Effector CD8-positive, alpha-beta T cell (primary cell): Measurements from ENCODE around the gene RCN1.
"Not testable (repeated sequence)": the region's sequence is repeated elsewhere in the genome, so short reads cannot be mapped to it uniquely, and the experiment has no call there.

ENCODE experiments used
- DNase-seq: peaks from one replicate; lab custom pipeline; 2025; lab: John Stamatoyannopoulos, UW

Gene RCN1

DNA sequence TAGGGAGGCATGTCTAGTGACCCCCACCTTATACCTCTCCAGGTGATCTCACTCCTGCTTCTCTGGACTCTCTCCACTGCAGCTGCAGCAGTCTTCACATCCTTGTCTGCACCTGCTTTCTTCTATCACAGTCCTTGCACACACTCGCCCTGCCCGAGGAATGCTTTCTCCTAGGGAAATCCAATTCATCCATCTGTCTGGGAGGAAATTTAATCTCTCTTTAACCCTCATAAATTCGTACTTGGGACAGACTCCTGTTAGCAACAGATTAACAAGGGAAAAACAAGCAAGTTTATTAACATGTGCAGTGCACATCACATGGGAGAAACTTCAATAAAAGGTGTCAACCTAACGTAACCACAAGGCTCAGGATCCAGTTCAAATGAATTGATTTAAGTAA is 11.3 kb upstream of the RCN1 start:
- no peak for DNase-seq

DNA sequence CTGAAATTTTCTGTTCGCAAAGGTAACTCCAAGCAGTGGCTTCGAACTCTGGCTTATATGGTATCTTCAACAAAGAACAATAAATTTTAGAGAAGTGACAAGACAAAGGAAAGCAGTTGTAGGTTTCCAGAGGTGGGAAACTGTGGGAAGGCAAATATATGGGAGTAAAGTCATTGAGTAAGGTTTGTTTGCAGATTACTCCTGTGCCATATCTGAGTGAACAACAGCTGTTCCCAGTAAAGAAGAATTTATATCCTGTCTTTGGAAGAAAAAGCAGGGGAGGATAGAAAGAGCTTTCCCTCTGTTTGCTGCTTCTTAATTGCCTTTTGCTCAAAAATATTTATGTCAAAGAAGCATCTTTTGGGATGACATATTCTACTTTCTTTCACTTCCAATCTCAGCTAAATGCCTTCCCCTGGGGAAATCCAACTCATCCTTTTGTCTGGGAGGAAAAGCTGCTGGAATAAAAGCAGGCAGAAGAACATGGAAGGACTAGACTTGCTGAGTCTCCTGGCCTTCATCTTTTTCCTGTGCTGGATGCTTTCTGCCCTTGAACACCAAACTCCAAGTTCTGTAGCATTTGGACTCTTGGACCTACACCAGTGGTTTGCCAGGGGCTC is 10.4 kb upstream of the RCN1 start:
- no peak for DNase-seq

DNA sequence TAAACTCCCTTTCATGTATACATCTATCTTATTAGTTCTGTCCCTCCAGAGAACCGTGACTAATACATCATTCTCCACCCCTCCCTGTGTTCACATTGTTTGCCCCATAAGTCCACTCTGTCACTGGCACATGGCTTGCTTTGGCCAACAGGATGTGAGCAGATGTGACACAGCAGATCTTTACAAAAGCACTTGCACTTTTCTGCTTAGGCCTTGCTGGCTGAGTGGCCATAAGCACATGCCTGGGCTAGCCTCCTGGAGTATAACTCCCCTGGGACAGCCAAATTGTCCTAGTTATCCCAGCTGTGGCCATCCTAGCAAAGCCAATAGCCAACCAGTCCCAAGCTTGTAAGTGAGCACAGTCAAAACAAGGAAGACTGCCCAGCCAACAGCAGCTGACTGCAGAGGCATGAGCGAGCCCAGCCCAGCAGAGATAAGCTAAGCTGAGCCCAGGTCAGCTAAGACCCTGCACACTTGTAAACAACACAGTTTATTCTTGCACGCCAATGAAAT is 9.7 kb upstream of the RCN1 start:
- DNase-seq, result no peak

DNA sequence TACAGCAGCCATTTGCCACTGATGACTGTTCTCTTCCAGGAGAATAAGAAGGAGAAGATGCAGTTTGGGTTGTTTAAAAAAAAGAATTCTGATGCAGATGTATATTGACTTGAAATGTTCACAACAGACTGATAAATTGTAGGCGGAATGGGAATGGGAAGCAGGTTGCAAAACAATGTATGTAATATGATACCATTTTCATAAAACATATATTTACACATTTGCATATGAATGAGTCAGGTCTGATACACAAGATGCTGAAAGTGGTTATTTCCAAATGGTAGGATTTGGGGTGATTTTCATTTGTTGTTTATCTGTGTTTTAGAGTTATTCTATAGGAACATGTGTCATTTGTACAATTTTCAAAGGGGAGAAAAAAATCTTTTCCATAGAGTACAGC is 9.0 kb upstream of the RCN1 start:
- no peak for DNase-seq

DNA sequence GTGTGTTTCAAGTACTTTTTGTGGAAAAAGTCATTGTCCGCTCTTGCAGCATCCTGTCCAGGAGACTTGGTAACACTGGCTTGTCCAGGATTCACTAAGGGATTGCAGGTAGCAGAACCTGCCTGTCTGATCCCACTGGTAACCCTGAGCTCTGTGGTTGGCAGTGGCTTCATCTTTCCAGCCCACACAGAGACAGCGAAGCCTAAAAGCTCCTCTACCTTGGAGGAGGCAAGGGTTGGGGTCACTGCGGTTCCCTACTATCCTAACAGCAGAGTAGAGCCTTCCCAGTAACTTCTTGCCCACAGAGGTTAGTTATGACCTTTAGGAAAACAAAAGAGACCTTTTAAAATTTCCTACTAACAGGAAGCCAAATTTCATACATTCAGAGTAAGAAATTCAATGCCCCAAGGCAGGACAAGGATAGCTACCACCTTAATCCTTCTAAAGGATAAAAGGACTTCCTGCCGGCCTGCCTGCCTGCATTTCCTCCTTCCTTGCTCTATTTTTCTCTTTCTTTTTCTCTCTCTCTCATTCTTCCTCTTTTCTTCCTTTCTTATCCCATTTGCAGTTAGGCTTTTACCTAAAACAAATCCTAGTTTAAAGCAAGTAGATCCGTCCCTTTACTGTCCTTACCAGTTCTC is 8.4 kb upstream of the RCN1 start:
- no peak for DNase-seq

DNA sequence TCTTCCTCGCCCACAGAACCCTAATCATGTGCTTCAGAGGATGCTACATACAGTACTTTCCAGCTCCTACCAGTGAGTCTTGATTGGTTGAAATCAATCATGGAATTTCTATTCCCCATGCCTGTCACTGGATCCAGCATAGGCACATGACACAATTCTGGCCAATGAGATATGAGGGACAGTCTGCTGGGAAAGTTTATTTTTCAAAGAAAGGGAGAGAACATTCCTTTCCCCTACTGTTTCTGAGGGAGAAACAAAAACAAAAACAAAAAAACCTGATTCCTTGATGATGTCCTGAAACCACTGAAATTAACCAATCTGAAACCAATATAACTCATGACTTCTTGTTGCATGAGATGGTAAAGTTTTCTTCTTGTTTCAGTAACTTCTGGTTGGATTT is 3.3 kb upstream of the RCN1 start:
- no peak for DNase-seq

DNA sequence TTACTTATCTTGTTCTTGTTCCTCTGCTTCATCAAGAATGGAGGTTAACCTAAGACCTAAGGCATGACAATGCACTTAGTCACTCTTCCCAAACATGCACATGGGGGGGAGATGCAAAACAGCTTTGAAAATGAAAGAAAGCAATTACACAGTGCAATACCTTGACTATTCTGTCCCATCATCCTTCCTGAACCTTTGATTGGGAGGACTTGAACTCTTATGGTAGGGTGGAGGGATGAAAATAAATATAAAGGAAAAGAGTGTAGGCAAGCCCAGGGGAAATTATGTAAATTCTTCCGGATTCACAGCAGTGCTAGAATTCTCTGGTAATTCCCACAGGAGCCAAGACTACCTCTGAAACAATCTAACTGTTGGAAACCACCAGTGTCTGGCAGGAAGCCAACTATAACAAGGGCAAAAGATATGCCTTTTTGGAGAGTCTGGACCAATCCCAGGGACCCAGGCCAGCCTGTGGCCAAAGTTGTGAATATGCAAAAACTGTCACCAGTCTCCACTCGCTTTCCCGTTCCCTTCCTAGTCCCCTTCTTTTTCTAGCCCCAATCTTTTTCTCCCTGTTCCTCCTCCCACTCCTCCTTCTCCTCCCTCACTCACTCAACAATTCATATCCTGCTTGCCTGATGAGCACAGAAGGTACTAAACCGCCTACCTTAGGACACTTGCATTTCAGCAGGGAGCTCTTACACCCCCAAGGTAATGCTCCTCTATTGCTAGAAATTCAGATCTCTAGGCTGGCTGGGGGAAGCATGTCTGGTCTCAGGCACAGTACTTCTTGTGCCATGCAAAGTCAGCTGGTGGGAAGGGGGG is 2.5 kb upstream of the RCN1 start:
- no peak for DNase-seq

DNA sequence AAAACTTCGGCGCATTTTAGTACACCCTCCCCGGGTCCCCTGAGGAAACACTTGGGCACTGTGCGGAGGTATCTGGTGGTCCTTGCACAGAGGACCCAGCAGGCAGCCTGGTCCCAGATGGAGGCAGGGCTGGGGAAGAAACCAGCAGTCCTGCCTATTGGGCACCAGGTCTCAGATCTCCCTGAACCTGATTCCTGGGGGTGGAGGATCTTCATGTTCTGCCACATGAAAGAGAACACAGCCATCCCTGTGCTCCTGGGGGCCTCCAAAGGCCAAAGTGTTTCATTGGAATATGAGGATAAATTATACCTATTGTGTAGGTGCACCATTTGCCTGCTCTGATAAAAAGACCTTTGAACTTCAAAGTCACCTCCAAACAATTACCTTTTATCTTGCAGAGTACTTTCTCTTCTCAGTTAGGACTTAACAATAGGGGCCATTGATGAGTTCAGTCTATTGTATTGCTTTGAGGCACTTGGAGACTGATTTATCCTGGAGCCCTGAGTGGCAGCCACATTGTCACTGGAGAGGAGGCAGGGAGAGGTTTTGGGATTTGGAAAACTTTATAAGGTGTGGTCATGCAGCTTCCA is 1.8 kb downstream of the RCN1 start:
- no peak for DNase-seq

DNA sequence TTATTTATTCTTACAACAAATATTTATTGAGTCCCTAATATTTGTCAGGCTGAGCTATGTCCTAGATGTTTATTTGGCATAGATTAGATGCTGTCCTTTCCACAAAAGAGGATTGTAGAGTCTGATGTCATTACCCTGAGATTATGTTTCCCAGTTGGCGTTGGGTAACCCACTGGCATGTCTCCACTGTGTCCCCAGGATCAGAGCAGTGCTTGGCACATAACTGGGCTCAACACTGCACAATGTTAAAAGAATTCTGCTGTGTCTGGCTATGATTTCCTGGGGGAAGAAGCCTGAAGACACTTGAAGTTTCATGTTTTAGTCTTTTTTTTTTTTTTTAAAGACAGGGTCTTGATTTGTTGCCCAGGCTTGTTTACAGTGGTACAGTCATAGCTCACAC is 4.0 kb downstream of the RCN1 start:
- no peak for DNase-seq

DNA sequence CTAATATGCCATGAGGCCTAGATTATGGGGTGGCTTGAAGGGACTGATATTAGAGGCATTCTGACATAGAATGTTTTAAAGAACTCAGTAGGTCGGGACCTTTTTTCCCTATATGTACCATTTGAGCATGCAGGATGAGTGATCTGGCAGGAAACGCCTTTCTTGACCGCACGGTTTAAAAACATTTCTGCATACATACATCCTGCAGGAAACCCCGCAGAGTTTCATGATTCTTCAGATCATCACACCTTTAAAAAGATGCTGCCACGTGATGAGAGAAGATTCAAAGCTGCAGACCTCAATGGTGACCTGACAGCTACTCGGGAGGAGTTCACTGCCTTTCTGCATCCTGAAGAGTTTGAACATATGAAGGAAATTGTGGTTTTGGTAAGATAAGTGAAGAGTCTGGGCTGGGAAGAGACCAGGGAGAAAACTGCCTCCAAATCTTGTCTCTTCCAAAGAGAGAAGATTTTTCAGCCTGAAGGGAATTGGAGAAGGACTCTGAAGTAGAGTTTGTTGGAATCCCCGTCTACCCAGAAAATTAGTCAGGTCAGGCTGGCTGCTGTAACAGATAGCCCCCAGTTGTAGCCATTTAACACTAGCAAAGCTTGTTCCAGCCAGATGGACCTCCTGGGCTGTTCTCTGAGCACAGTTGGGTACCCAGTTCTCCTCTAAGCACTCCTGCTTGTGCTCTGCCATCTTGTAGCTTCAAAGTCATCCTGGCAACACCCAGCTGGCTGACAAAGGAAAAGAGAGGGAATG is 7.4 kb downstream of the RCN1 start:
- DNase-seq, result no peak

DNA sequence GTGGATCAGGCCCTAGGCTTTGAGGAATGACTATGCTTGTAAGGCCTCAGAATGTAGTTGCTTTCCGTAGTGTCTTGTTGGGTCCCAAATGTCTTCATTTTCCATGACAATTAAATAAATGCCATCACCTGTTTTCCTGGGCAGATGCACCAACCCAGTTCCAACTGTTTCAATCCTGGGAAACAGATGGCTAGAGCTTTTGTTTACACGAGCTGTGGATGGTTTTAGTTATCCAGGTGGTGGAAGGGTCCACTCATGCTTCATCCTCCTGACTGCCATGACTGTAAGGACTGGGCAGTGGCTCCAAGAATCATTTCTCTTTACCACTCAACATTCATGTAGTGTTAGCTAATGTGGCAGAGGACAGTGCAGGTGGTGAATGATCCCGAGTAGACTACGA is 8.6 kb downstream of the RCN1 start:
- DNase-seq, result no peak

DNA sequence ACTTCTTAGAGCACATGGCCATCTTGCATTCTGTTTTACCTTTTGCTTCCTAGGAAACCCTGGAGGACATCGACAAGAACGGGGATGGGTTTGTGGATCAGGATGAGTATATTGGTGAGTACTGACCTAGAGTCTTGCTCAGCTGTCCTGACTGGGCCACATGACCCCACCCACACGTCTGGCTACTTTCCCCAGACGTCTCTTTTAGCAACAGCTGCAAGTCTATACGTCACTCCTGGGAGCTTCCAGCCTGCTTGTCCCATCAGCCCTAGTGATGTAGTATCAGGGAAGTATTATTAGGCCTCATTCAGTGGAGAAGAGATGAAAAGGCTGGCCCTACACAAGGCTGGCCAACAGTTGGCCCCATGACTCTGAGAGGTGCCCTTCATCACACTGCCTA is 9.6 kb downstream of the RCN1 start:
- DNase-seq, result no peak

DNA sequence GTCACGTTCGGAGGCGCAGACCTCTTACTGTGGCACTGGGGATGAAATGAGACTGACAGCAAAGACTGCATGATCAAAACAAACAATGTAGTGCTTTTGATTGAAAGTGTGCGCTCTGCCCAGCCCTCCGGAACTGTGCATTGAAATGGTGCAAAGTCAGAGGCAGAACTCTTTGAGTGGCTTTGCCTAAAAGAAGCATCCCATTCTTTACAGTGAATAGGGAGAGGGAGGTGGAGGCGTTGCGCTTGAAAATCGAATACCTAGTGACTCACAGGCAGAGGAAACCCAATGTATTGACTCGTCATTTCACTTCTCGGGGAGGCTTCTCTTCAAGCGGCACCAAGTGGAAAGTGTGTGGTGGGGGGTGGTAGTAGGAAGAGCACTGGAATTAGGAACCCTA is 10.9 kb downstream of the RCN1 start:
- no peak for DNase-seq

DNA sequence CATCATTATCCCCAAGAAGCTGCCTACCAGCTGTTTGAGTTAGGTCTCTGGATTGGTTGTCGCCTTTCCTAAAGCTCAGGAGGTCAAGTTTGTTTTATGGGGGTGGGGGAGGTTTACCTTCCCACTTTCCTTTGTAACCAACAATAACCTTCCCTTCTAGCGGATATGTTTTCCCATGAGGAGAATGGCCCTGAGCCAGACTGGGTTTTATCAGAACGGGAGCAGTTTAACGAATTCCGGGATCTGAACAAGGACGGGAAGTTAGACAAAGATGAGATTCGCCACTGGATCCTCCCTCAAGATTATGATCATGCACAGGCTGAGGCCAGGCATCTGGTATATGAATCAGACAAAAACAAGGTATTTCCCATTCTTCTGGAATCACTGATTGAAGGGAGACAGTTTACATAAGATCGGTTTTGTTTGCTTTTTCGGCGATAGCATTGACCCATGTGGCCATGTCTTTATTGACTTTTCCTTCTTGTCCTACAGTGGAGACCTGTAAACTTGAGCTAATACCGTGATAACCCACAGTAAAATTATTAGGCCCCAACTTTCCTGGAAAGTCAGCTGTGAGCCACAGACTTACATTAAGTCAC is 12.3 kb downstream of the RCN1 start:
- DNase-seq, result not testable (repeated sequence)

DNA sequence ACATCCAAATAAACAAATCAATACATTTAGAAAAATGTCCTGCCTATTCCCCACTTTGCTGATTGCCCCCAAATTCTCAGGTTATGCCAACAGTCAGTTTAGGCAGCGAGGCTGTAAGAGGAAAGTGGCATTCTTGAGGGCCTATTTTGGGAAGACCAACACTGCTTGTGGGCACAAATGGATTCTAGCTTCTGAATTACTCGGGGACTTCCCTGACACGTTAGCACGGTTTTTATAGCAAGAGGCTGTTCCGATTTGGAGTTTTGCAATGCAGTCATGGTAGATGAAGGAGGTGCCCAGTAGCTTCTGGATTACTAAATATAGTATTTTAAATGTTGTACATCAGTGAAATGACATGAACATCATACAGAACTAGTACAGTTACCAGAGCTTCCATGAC is 13.1 kb downstream of the RCN1 start:
- no peak for DNase-seq

DNA sequence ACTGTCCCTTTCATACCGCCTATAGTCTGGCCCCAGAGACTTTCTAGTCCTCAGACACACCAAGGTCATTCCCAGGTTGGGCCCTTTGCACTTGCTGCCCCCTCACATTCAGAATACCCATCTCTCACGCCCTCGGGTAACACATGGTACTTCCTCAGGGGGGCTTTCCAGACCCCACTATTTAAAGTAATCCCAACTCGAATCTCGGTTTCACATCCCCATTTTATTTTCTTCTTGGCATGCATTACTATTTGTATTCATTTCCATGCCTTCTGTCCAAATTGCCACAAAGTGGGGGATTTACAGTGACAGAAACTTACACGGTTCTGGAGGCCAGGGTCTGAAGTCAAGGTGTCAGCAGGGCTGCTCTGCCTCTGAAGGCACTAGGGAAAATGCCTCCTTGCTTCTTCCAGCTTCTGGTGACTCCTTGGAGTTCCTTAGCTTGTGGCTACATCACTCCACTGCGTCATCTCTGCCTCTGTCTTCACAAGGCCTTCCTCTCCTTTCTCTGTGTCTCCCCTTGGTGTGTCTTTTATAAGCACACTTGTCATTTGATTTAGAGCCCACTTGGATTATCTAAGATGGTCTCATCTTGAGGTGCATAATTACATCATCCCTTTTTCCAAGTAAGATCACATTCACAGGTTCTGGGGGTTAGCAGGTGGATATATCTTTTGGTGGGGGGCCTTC is 15.1 kb downstream of the RCN1 start:
- no peak for DNase-seq

DNA sequence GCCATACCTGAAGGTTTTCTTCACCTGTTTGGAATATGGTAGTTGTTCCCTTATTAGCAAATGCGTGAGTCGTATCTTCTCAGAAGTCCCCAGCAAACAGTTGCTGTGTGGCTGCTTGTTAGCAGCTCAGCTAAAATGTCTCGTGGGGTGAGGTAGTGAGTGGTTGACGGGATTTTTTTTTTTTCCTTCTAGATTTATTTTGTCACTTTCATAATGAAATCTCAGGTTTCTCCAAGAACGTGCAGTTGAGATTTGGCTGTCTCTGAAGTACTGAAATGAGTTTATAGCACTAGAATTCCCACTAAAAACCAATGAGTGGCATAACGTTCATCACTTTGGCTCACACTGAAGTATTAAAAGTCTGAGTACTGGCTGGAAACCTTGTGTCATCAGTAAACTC is 16.8 kb downstream of the RCN1 start:
- no peak for DNase-seq

DNA sequence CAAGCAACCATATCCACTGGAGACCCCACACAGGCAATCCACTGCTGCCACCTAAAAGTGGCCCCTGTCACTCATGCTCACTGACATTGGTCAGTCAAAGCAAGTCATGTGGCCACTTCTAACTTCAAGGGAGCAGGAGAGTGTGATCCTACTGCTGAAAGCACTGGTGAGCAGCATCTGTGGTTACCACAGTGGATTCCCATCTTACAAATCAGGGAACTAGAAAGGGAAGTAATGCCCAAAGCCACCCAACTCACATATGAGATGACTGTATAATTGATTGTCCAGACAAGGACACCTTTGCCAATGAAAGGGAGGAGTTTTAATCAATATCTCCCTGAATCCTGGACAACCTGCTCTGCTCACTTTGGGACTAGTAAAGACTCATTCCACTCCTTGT is 17.7 kb downstream of the RCN1 start:
- no peak for DNase-seq

DNA sequence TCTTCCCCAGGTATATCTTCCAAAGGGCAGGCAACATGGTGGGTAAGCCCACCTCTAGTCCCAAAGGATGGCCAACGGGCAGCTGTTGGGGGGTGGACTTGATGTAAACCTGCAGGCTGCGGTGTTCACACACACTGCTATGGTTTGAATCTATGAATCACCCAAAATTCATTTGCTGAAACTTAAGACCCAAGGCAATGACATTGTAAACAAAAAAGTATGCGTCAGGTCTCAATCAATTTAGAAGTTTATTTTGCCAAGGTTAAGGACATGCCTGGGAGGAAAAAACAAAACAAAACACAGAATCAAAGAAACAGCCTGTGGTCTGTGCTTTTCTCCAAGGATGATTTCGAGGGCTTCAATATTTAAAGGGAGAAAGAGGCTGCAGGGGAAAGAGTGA is 18.3 kb downstream of the RCN1 start:
- DNase-seq, result no peak

DNA sequence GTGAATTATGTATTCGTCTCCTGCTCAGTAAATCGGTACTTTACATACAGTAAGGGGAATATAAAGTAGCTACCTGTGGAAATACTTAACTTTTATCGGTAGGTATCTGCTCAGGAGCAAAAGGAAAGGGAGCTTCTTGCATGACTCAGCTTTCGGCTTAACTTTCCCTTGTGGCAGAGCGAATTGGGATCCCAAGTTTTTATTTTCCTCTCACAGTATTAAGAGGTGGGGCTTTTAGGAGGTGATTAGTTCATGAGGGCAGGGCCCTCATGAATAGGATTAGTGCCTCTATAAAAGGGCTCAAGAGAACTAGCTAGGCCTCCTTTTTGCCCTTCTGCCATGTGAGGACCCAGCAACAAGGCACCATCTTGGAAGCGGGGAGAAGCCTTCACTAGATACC is 18.7 kb downstream of the RCN1 start:
- DNase-seq, result no peak

DNA sequence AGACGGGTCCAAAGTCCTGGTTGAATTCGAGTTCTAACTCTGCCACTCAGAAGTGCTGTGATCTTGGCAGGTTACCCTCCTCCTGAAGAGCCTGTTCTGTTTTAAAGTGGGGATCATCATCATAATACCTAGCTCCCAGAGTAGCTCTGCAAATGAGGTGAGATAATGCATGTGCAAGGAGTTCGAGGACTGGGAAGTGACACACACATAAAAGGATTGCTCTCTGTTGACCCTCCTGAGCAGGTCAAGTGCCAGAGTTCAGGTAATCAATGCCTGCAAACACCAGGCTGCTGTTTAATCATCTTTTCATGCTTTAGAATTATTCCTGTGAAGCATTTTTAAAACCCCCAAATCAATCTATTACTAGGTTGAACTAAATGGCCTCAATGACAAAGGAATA is 19.9 kb downstream of the RCN1 start:
- DNase-seq, result no peak
